ENCODE measurements around the gene BSG. TPM values are rescaled to one million over a fixed set of nuclear protein-coding genes. Genes with fewer than 3 reads are reported as not detected.

Gene BSG
- total and polyA plus RNA-seq, 9 of the 15 experiments (the other 6 are each of a cell fraction or from before 2014, with no cell fraction given) = 4.6 to 495 (median 187) TPM

DNA sequence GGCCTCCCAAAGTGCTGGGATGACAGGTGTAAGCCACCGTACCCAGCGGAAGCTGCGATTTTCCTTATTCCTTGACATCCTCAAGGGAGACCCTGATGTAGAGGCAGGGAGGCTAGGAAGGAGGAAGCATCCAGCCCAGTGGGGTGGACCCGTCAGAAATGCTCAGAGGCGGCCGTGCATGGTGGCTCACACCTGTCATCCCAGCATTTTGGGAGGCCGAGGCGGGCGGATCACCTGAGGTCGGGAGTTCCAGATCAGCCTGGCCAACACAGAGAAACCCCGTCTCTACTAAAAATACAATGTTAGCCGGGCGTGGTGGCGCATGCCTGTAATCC is 17.0 kb upstream of the BSG start:
- no peaks in the 10 kb centered on the region for H3K9me1 ChIP-seq (ENCODE audit: control insufficient read depth, insufficient read depth, low read length)
- FAIRE-seq (no peak), DNase-seq (ENCODE audit: extremely low read depth in 1 of 4, low spot score in 3 of 4) (no peak), ATAC-seq (no peak)
- no peaks in the 10 kb centered on the region for H4K20me1 ChIP-seq (replicated peaks; ENCODE audit: control insufficient read depth, insufficient read depth, low read length)
- H3K4me2 ChIP-seq (ENCODE audit: insufficient read depth, low read length) = peak overlapping the region; percentile 30; the same call in 1 of the 2 replicates
- peak overlapping the region; percentile 29 to 58; a peak in 1 of 4 replicates for H3K9ac ChIP-seq (ENCODE audit: insufficient read depth in 1 of 2, low read depth in 2 of 2, low read length in 2 of 2)
- peak overlapping the region; percentile 58; the same call in 1 of the 2 replicates for H2AFZ ChIP-seq (ENCODE audit: low read depth, low read length)
- H3K9me3 ChIP-seq (replicated peaks; ENCODE audit: control insufficient read depth, insufficient read depth, low read depth, low read length) = no peaks in the 10 kb centered on the region; the same call in 1 of the 2 replicates
- peaks cover 24 to 74% of the 10 kb centered on the region in 2 experiments; a peak in 4 of 5 replicates for H3K4me1 ChIP-seq (replicated peaks in 1 of 2; ENCODE audit: control insufficient read depth in 2 of 2, insufficient read depth in 2 of 2, low read length in 2 of 2)
- intact Hi-C loops (cut with micrococcal nuclease) = no loop called here
- H3K4me3 ChIP-seq = no peak overlapping the region
- H3K79me2 ChIP-seq (ENCODE audit: control insufficient read depth, insufficient read depth, low read length) = no peaks in the 10 kb centered on the region
- H3K27me3 ChIP-seq (ENCODE audit: control insufficient read depth in 2 of 2, insufficient read depth in 2 of 2, low read length in 2 of 2) = no peaks in the 10 kb centered on the region
- BruUV-seq (replicated peaks) = no TSS peak
- CTCF ChIA-PET (ENCODE audit: low intra/inter-chr PET ratio) = no interaction called here
- POLR2A ChIA-PET = interaction anchor here (0.6 to 2.5 kb wide), 12 partner anchors 9 to 756 kb away, joined by 3 to 20 read pairs (median 5); partner anchors contain the start of genes BSG and CDC34
- in situ Hi-C loops (cut with MboI) = no loop called here
- H3K27ac ChIP-seq (ENCODE audit: extremely low read depth, low read depth, low read length) = peak overlapping the region; percentile 74
- WGBS (ENCODE audit: insufficient coverage, low coverage, missing lambda C conversion rate) = 44% methylated on average over 11 of the region's 14 CpGs
- no peaks in the 10 kb centered on the region for H3K36me3 ChIP-seq (ENCODE audit: control insufficient read depth, insufficient read depth, low read length)
- TF ChIP-seq HLTF (IDR thresholded peaks at IDR 0.05) = 0 out of 2 replicates have a peak, but pooled peaks have one; percentile 70
- no peak for TF ChIP-seq ZNF780A (CRISPR knock-in tag; IDR thresholded peaks at IDR 0.05)
- TF ChIP-seq SMARCA5 (IDR thresholded peaks at IDR 0.05) = peak; percentile 73
- TF ChIP-seq ID3 (CRISPR knock-in tag; IDR thresholded peaks at IDR 0.05) = no peak
- TF ChIP-seq ID3 (tag; IDR thresholded peaks at IDR 0.05) = no peak
- TF ChIP-seq DPF2 (IDR thresholded peaks at IDR 0.05) = no peak
- TF ChIP-seq ZKSCAN1 (IDR thresholded peaks at IDR 0.05; ENCODE audit: low read depth, low read length) = no peak
- TF ChIP-seq IRF2 (CRISPR knock-in tag; IDR thresholded peaks at IDR 0.05) = no peak
- TF ChIP-seq MAZ (CRISPR knock-in tag; conservative IDR thresholded peaks at IDR 0.05 in 1 of 2, IDR thresholded peaks at IDR 0.05 in 1 of 2) = no peak
- TF ChIP-seq TCF7 (IDR thresholded peaks at IDR 0.05; ENCODE audit: borderline replicate concordance) = 0 out of 2 replicates have a peak, but pooled peaks have one; percentile 3
- TF ChIP-seq, protein P1, sequence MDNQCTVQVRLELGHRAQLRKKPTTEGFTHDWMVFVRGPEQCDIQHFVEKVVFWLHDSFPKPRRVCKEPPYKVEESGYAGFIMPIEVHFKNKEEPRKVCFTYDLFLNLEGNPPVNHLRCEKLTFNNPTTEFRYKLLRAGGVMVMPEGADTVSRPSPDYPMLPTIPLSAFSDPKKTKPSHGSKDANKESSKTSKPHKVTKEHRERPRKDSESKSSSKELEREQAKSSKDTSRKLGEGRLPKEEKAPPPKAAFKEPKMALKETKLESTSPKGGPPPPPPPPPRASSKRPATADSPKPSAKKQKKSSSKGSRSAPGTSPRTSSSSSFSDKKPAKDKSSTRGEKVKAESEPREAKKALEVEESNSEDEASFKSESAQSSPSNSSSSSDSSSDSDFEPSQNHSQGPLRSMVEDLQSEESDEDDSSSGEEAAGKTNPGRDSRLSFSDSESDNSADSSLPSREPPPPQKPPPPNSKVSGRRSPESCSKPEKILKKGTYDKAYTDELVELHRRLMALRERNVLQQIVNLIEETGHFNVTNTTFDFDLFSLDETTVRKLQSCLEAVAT (IDR thresholded peaks at IDR 0.05) = 0 out of 4 replicates have a peak, but pooled peaks of 1 of the 2 experiments have one; percentile 59
- no peak for TF ChIP-seq MTA3 (IDR thresholded peaks at IDR 0.05; ENCODE audit: borderline replicate concordance)
- TF ChIP-seq, protein P2, sequence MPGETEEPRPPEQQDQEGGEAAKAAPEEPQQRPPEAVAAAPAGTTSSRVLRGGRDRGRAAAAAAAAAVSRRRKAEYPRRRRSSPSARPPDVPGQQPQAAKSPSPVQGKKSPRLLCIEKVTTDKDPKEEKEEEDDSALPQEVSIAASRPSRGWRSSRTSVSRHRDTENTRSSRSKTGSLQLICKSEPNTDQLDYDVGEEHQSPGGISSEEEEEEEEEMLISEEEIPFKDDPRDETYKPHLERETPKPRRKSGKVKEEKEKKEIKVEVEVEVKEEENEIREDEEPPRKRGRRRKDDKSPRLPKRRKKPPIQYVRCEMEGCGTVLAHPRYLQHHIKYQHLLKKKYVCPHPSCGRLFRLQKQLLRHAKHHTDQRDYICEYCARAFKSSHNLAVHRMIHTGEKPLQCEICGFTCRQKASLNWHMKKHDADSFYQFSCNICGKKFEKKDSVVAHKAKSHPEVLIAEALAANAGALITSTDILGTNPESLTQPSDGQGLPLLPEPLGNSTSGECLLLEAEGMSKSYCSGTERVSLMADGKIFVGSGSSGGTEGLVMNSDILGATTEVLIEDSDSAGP (CRISPR knock-in tag; IDR thresholded peaks at IDR 0.05) = no peak
- no peak for TF ChIP-seq LCOR (CRISPR knock-in tag; IDR thresholded peaks at IDR 0.05)
- TF ChIP-seq ZSCAN32 (CRISPR knock-in tag; IDR thresholded peaks at IDR 0.05) = no peak
- no peak for TF ChIP-seq ETV1 (tag; conservative IDR thresholded peaks at IDR 0.05; ENCODE audit: low read depth)
- TF ChIP-seq, protein P3, sequence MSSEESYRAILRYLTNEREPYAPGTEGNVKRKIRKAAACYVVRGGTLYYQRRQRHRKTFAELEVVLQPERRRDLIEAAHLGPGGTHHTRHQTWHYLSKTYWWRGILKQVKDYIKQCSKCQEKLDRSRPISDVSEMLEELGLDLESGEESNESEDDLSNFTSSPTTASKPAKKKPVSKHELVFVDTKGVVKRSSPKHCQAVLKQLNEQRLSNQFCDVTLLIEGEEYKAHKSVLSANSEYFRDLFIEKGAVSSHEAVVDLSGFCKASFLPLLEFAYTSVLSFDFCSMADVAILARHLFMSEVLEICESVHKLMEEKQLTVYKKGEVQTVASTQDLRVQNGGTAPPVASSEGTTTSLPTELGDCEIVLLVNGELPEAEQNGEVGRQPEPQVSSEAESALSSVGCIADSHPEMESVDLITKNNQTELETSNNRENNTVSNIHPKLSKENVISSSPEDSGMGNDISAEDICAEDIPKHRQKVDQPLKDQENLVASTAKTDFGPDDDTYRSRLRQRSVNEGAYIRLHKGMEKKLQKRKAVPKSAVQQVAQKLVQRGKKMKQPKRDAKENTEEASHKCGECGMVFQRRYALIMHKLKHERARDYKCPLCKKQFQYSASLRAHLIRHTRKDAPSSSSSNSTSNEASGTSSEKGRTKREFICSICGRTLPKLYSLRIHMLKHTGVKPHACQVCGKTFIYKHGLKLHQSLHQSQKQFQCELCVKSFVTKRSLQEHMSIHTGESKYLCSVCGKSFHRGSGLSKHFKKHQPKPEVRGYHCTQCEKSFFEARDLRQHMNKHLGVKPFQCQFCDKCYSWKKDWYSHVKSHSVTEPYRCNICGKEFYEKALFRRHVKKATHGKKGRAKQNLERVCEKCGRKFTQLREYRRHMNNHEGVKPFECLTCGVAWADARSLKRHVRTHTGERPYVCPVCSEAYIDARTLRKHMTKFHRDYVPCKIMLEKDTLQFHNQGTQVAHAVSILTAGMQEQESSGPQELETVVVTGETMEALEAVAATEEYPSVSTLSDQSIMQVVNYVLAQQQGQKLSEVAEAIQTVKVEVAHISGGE (CRISPR knock-in tag; IDR thresholded peaks at IDR 0.05) = no peak
- 0 out of 2 replicates have a peak, but pooled peaks have one; percentile 26 for TF ChIP-seq HDGF (IDR thresholded peaks at IDR 0.05)
